Esophagus muscularis mucosa (tissue), 4 donors: Measurements from ENCODE around the gene RASSF3. TPM values are rescaled to one million over a fixed set of nuclear protein-coding genes. Genes with fewer than 3 reads are reported as not detected.
"Not testable (repeated sequence)": the region's sequence is repeated elsewhere in the genome, so short reads cannot be mapped to it uniquely, and the experiment has no call there.

Experiments used
- DNase-seq: peaks from one replicate; pipeline ENCODE4 v3.0.0-alpha.2; 2017; ENCODE audit errors: extremely low spot score
- H3K27ac ChIP-seq, 4 donors: fragments of 200-600 bp; sonication (generic); replicated peaks in 1 of 4; 1 replicate in 3 of 4; 2 replicates in 1 of 4; pipeline ENCODE4 v1.5.1; 2016 to 2019; ENCODE audit warnings: mild to moderate bottlenecking in 1 of 4
- H3K27me3 ChIP-seq, 4 donors: fragments of 200-600 bp; sonication (generic); one replicate each; pipeline versions ENCODE4 v1.5.1 to v1.6.0; 2016 to 2019
- H3K36me3 ChIP-seq, 4 donors: fragments of 200-600 bp; sonication (generic); one replicate each; pipeline ENCODE4 v1.5.1; 2016 to 2019
- H3K4me1 ChIP-seq, 4 donors: fragments of 200-600 bp; sonication (generic); one replicate each; pipeline ENCODE4 v1.5.1; 2016 to 2019
- H3K4me3 ChIP-seq, 4 donors: fragments of 200-600 bp; sonication (generic); 1 replicate in 2 of 4; 2 replicates in 2 of 4; pipeline ENCODE4 v1.5.1; 2016 to 2019; ENCODE audit warnings: mild to moderate bottlenecking in 4 of 4, moderate library complexity in 1 of 4
- H3K9me3 ChIP-seq, 4 donors: fragments of 200-600 bp; sonication (generic); 1 replicate in 3 of 4; 2 replicates in 1 of 4; pipeline ENCODE4 v1.5.1; 2016 to 2019
- CTCF ChIP-seq, 3 experiments: fragments of 200-600 bp in 2 of 3; fragments of 450-650 bp in 1 of 3; sonication (generic) in 2 of 3; IDR thresholded peaks; one replicate each; pipeline ENCODE4 v1.5.1; 2017 to 2019; ENCODE audit warnings: antibody characterized with exemption in 3 of 3, mild to moderate bottlenecking in 2 of 3, moderate library complexity in 1 of 3
- EP300 ChIP-seq: sonication (generic); formaldehyde crosslinking; IDR thresholded peaks from one replicate; pipeline ENCODE4 v1.6.1; 2017; ENCODE audit warnings: antibody characterized with exemption
- POLR2A ChIP-seq: fragments of 450-650 bp; IDR thresholded peaks from one replicate; pipeline ENCODE4 v1.6.1; 2017; ENCODE audit warnings: antibody characterized with exemption, moderate library complexity, mild to moderate bottlenecking, low read depth
- POLR2AphosphoS5 ChIP-seq, 2 donors: sonication (generic); formaldehyde crosslinking; IDR thresholded peaks; one replicate each; pipeline ENCODE4 v1.6.1; 2017; ENCODE audit warnings: antibody characterized with exemption in 2 of 2
- WGBS: methylation state at CpG from one replicate; pipeline ENCODE4 v1.1.5; 2018; 5-methylcytosine and 5-hydroxymethylcytosine counted together
- intact Hi-C: fragments of 100-400 bp; cut with DNase I; formaldehyde crosslinking; loops from one replicate; pipeline ENCODE4 v1.15.1; 2023
- total RNA-seq, 4 donors: library from RNA; depleted of rRNA; stranded (reverse); fragments of >200 nt; gene quantifications; one replicate each; pipeline versions ENCODE4 v1.1.0 to v1.2.1, GENCODE V29; 2016

RASSF3 gene
- total RNA-seq, 4 donors from 2014 or later, result 124 to 299 (median 229) TPM

DNA sequence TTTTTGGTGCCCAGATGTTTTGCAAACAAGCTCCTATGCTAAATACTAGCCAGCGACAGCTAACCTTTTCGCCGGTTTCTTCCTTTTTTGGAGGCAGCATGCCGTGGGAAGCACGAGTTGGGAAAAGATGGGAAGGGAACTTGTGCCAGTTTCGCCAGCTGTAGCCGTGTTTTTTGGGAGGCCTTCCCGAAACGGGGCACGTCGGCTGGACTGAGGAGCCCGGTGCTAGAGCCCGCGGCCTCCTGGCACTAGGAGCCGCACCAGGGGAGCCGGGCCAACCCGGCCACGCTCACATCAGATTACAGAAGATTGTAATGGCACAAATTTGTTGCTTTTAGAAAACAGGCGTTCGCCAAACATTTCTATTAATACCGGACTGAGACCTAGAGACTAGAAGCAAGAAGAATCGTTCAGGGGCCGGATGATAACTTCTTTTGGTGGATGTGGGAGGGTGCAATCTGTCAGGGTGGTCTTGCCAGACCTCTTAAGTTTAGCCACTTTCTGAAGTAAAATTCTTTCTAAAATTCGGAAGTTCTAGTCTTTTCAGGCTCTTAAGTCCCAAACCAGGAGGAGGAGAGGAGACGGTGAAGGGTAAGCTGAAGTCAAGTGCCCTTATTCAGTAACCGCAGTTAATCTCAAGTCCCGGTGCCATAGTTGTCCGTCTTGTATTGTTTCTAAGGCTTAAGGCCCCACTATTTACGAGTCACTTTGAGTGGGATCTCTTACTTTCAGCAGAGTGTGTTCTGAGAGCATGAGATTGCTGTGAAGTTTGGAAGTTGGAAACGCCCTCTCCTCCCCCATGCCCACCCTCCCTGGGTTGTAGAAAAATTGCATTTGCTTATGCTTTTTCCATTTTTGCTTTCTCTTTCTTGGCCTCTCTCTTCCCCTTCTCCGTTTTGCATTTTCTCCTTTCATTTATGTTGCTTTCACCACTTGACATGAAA is 1.3 kb downstream of the RASSF3 start:
- Histone ChIP-seq H3K27ac (peak overlapping the region; percentile 90 to 94 (median 93)), H3K27me3 (no peaks in the 10 kb centered on the region), H3K4me1 (peaks cover 23 to 64% (median 56%) of the 10 kb centered on the region in 4 donors), H3K9me3 (no peaks in the 10 kb centered on the region), H3K36me3 (peaks cover 0 to 9% (median 0%) of the 10 kb centered on the region in 4 donors), H3K4me3 (peak overlapping the region; percentile 71 to 99 (median 88))
- 6% methylated on average over 31 of the region's 31 CpGs for WGBS
- intact Hi-C loops, result loop anchor here (2.0 kb wide), 1 partner anchor 83 kb away; no protein-coding TSS in a partner anchor
- no peak for TF ChIP-seq EP300
- no peak for TF ChIP-seq POLR2A
- peak in 1 of 2 donors; percentile 43 for TF ChIP-seq POLR2AphosphoS5 (IDR thresholded peaks at IDR 0.05)
- DNase-seq, result no peak

DNA sequence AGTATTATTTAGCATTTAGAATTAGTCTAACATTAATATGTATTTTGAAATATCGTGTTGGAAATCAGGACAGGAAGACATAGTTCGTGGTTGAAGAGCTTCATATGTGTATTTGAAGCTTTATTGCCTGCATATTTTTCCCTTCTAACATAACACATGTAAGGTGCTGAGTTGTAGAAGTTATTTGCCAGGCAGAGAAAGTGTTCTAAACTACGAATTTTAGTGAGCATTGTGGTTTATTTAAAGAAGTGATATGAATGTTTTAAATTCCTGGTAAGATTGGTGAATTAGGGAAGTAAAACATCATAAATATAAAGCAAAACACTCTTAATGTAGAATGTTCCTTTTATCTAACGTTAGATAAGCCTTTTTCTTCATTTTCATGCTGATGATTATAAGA is 2.5 kb downstream of the RASSF3 start:
- TF ChIP-seq POLR2AphosphoS5 (IDR thresholded peaks at IDR 0.05) (no peak), POLR2A (no peak), EP300 (no peak), CTCF (IDR thresholded peaks at IDR 0.05) (no peak)
- whole genome bisulfite sequencing, result 39% methylated on average over 4 of the region's 4 CpGs
- Histone ChIP-seq H3K9me3 (no peaks in the 10 kb centered on the region), H3K27ac (peak overlapping the region; percentile 90 to 94 (median 93)), H3K4me3 (peak overlapping the region; percentile 71 to 99 (median 88)), H3K27me3 (no peaks in the 10 kb centered on the region), H3K4me1 (peaks cover 29 to 75% (median 68%) of the 10 kb centered on the region in 4 donors), H3K36me3 (peaks cover 0 to 9% (median 0%) of the 10 kb centered on the region in 4 donors)
- DNase-seq, result no peak
- intact Hi-C loops, result no loop called here

GRCh38 chr12:64613775-64614398 is 3.6 kb downstream of the RASSF3 start:
- H3K27ac ChIP-seq, result peak overlapping the region; percentile 90 to 94 (median 93)
- H3K36me3 ChIP-seq, H3K27me3 ChIP-seq, intact Hi-C loops, H3K4me3 ChIP-seq, DNase-seq, H3K9me3 ChIP-seq: not testable (repeated sequence)
- 89% methylated on average over 19 of the region's 19 CpGs for WGBS
- peaks cover 32 to 74% (median 69%) of the 10 kb centered on the region in 4 donors for H3K4me1 ChIP-seq

DNA sequence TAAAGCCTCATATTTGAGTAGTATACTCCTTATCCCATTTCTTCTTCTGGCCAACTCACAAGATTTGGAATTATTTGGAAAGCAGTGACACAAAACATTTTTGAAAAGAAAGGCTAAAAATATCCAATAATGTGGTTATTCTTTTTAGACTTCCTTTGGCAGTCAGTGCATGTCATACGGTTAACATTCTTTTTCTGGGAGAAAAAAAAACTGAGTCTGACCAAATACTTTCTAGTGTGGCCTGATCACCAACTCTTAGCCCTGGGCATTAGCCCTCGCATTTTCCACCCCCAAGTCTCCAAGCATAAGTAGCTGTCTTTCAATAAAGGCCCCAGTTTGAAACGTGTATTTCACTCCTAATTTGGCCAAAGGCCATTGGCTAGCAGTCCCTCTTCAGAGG is 5.9 kb downstream of the RASSF3 start:
- H3K27me3 ChIP-seq, result no peaks in the 10 kb centered on the region
- no peak for DNase-seq
- H3K9me3 ChIP-seq, result no peaks in the 10 kb centered on the region
- 10% methylated on average over 3 of the region's 3 CpGs for WGBS
- TF ChIP-seq POLR2AphosphoS5 (IDR thresholded peaks at IDR 0.05), result no peak
- TF ChIP-seq EP300, result no peak
- TF ChIP-seq POLR2A, result no peak
- no peak for TF ChIP-seq CTCF (IDR thresholded peaks at IDR 0.05)
- H3K4me3 ChIP-seq, result no peak overlapping the region
- intact Hi-C loops, result no loop called here
- peaks cover 42 to 80% (median 79%) of the 10 kb centered on the region in 4 donors for H3K4me1 ChIP-seq
- H3K36me3 ChIP-seq, result peaks cover 0 to 9% (median 0%) of the 10 kb centered on the region in 4 donors
- peak overlapping the region; percentile 69 to 94 (median 72) for H3K27ac ChIP-seq

DNA sequence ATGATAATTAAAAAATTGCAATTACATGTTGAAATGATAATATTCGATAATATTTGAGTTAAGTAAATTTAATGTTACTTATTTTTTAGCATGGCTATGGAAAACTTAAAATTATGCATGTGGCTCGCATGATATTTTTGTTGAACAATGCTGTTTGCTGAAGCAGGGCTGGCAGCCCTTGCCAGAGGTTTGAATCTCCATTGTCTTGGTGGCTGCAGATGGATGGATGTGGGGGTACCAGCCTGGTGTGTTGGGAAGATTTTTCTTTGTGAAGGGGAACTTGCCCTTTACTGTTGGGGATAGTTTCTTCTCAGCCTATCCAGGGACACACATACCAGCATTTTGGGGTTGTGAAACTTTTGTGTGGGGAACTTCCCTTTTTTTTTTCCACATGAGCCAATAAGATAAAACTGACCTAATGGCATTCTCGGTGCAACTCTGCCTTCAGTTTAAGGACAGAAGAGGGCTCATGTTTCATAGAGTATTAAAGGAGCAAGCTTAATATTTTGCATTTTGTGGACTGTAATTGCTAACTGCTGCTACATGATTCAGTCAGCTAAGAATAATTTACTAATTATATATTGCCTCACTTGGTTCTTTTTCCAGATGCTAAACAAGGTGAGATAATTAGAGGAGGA is 8.8 kb downstream of the RASSF3 start:
- H3K27ac ChIP-seq, result peak overlapping the region; percentile 3 to 53 (median 40)
- peaks cover 0 to 9% (median 0%) of the 10 kb centered on the region in 4 donors for H3K36me3 ChIP-seq
- intact Hi-C loops, result no loop called here
- no peaks in the 10 kb centered on the region for H3K27me3 ChIP-seq
- H3K9me3 ChIP-seq, result no peaks in the 10 kb centered on the region
- 59% methylated on average over 3 of the region's 3 CpGs for WGBS
- DNase-seq, result no peak
- no peak overlapping the region for H3K4me3 ChIP-seq
- TF ChIP-seq POLR2AphosphoS5 (IDR thresholded peaks at IDR 0.05), result no peak
- no peak for TF ChIP-seq EP300
- TF ChIP-seq POLR2A, result no peak
- no peak for TF ChIP-seq CTCF (IDR thresholded peaks at IDR 0.05)
- H3K4me1 ChIP-seq, result peaks cover 40 to 82% (median 81%) of the 10 kb centered on the region in 4 donors
